Measurements from ENCODE around the gene RAB4A. TPM values are rescaled to one million over a fixed set of nuclear protein-coding genes. Genes with fewer than 3 reads are reported as not detected.

The RAB4A gene
- total RNA-seq, 2 experiments from 2014 or later = 17.5 to 27.9 TPM

GRCh38 chr1:229293528-229294204 is 22.8 kb downstream of the RAB4A start:
- TF ChIP-seq CTCF (conservative IDR thresholded peaks at IDR 0.05; ENCODE audit: low read length) (no peak), EZH2phosphoT487 (IDR thresholded peaks at IDR 0.05; ENCODE audit: borderline replicate concordance, low read depth, low read length) (no peak)
- intact Hi-C loops (cut with micrococcal nuclease; ENCODE audit: unreplicated experiment) = no loop called here
- CTCF ChIA-PET (ENCODE audit: unreplicated experiment) = no interaction called here

GRCh38 chr1:229295745-229296144 is 24.8 kb downstream of the RAB4A start:
- Histone ChIP-seq H3K36me3 (ENCODE audit: insufficient read depth, low read length) (peaks cover 24% of the 10 kb centered on the region), H3K4me3 (ENCODE audit: low read depth, low read length, poor library complexity, severe bottlenecking) (no peak overlapping the region), H3K4me2 (ENCODE audit: low read length) (no peak overlapping the region), H4K20me1 (ENCODE audit: insufficient read depth, low read length) (no peaks in the 10 kb centered on the region), H3K27ac (ENCODE audit: low read depth, low read length, poor library complexity, severe bottlenecking) (no peak overlapping the region), H3K9me2 (ENCODE audit: insufficient read depth, low read length) (no peaks in the 10 kb centered on the region), H3K79me2 (ENCODE audit: insufficient read depth, low read depth, low read length) (no peaks in the 10 kb centered on the region), H2AFZ (ENCODE audit: low read length) (no peak overlapping the region), H3K9me3 (ENCODE audit: low read length) (no peaks in the 10 kb centered on the region), H3K4me1 (ENCODE audit: insufficient read depth, low read length, poor library complexity, severe bottlenecking) (no peaks in the 10 kb centered on the region)
- ChIA-PET POLR2A (no interaction called here), CTCF (ENCODE audit: unreplicated experiment) (no interaction called here)
- no TSS peak for BruUV-seq (replicated peaks)
- intact Hi-C loops (cut with micrococcal nuclease; ENCODE audit: unreplicated experiment) = no loop called here
- no peak for TF ChIP-seq CTCF (conservative IDR thresholded peaks at IDR 0.05; ENCODE audit: low read length)
- no peak for TF ChIP-seq EZH2phosphoT487 (IDR thresholded peaks at IDR 0.05; ENCODE audit: borderline replicate concordance, low read depth, low read length)
- DNase-seq (ENCODE audit: low spot score) = no peak

More at GRCh38 chr1:229293528-229294204, 22.8 kb downstream of the RAB4A start:
- DNase-seq (ENCODE audit: low spot score) = no peak
- no peaks in the 10 kb centered on the region for H3K79me2 ChIP-seq (ENCODE audit: insufficient read depth, low read depth, low read length)
- no peaks in the 10 kb centered on the region for H3K9me2 ChIP-seq (ENCODE audit: insufficient read depth, low read length)
- no TSS peak for BruUV-seq (replicated peaks)
- H3K27ac ChIP-seq (ENCODE audit: low read depth, low read length, poor library complexity, severe bottlenecking) = no peak overlapping the region
- H3K4me3 ChIP-seq (ENCODE audit: low read depth, low read length, poor library complexity, severe bottlenecking) = no peak overlapping the region
- POLR2A ChIA-PET = interaction anchor here (1.1 kb wide), 1 partner anchor 17 kb away, joined by 6 read pairs; no protein-coding TSS in a partner anchor
- H4K20me1 ChIP-seq (ENCODE audit: insufficient read depth, low read length) = no peaks in the 10 kb centered on the region
- H3K9me3 ChIP-seq (ENCODE audit: low read length) = no peaks in the 10 kb centered on the region
- H3K4me1 ChIP-seq (ENCODE audit: insufficient read depth, low read length, poor library complexity, severe bottlenecking) = no peaks in the 10 kb centered on the region
- H3K36me3 ChIP-seq (ENCODE audit: insufficient read depth, low read length) = peaks cover 17% of the 10 kb centered on the region
- H2AFZ ChIP-seq (ENCODE audit: low read length) = no peak overlapping the region
- no peak overlapping the region for H3K4me2 ChIP-seq (ENCODE audit: low read length)

GRCh38 chr1:229296541-229296941 is 25.6 kb downstream of the RAB4A start:
- CTCF ChIA-PET (ENCODE audit: unreplicated experiment) = no interaction called here
- POLR2A ChIA-PET = interaction anchor here (0.6 to 0.8 kb wide), 2 partner anchors 24 to 169 kb away, joined by 3 read pairs; no protein-coding TSS in a partner anchor
- Histone ChIP-seq H3K9me2 (ENCODE audit: insufficient read depth, low read length) (no peaks in the 10 kb centered on the region), H3K36me3 (ENCODE audit: insufficient read depth, low read length) (peaks cover 18% of the 10 kb centered on the region; the same call in 1 of the 2 replicates), H3K4me2 (ENCODE audit: low read length) (no peak overlapping the region), H3K9me3 (ENCODE audit: low read length) (no peaks in the 10 kb centered on the region), H3K79me2 (ENCODE audit: insufficient read depth, low read depth, low read length) (no peaks in the 10 kb centered on the region), H3K4me3 (ENCODE audit: low read depth, low read length, poor library complexity, severe bottlenecking) (no peak overlapping the region), H2AFZ (ENCODE audit: low read length) (no peak overlapping the region), H3K4me1 (ENCODE audit: insufficient read depth, low read length, poor library complexity, severe bottlenecking) (no peaks in the 10 kb centered on the region), H4K20me1 (ENCODE audit: insufficient read depth, low read length) (no peaks in the 10 kb centered on the region), H3K27ac (ENCODE audit: low read depth, low read length, poor library complexity, severe bottlenecking) (no peak overlapping the region)
- no peak for DNase-seq (ENCODE audit: low spot score)
- no TSS peak for BruUV-seq (replicated peaks)
- no peak for TF ChIP-seq EZH2phosphoT487 (IDR thresholded peaks at IDR 0.05; ENCODE audit: borderline replicate concordance, low read depth, low read length)
- no peak for TF ChIP-seq CTCF (conservative IDR thresholded peaks at IDR 0.05; ENCODE audit: low read length)
- intact Hi-C loops (cut with micrococcal nuclease; ENCODE audit: unreplicated experiment) = no loop called here

Data from OCI-LY7 (cell line).